HFF-Myc (cell line): ENCODE data around the gene IDH3G.

Experiments used
- DNase-seq: peaks from one replicate; pipeline ENCODE4 v3.0.0-alpha.2; 2011; ENCODE audit warnings: low read depth; ENCODE audit errors: extremely low read depth
- H3K4me3 ChIP-seq: replicated peaks from 2 replicates; pipeline ENCODE4 v1.5.1; 2011; ENCODE audit warnings: low read depth, mild to moderate bottlenecking, control low read depth, low read length
- TF ChIP-seq, protein P1 (sequence below): IDR thresholded peaks from 2 replicates; pipeline ENCODE4 v1.5.1; 2012; ENCODE audit warnings: mild to moderate bottlenecking, low read depth, low read length, control low read depth; ENCODE audit errors: missing control alignments

The IDH3G gene

DNA sequence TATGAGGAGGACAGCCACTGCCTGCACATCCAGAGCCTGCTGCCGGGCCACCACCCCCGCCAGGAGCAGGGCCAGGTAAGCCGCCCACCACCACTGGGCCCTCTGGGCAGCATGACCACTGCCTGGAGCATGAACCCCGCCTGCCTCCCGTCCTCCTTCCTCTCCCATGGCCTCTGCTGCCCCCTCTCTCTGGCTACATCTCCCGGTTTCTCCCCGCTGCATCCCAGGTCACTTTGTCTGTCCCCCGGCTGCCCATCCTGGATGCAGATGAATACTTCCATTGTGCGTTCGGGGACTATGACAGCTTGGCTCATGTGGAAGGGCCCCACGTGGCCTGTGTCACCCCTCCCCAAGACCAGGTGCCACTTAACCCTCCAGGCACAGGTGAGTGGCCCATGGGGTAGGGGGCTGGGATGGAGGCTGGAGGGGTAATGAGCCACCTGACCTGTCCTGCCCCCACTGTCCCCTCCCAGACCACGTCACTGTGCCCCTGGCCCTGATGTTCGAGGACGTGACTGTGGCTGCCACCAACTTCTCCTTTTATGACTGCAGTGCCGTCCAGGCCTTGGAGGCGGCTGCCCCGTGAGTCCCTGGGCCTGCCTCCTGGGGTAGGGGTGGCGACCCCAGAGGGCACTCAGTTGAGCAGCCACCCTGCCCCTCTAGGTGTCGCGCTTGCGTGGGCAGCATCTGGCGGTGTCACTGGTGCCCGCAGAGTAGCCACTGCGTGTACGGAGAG is 24.1 kb downstream of the IDH3G start:
- H3K4me3 ChIP-seq: no peak overlapping the region
- TF ChIP-seq, protein P1, sequence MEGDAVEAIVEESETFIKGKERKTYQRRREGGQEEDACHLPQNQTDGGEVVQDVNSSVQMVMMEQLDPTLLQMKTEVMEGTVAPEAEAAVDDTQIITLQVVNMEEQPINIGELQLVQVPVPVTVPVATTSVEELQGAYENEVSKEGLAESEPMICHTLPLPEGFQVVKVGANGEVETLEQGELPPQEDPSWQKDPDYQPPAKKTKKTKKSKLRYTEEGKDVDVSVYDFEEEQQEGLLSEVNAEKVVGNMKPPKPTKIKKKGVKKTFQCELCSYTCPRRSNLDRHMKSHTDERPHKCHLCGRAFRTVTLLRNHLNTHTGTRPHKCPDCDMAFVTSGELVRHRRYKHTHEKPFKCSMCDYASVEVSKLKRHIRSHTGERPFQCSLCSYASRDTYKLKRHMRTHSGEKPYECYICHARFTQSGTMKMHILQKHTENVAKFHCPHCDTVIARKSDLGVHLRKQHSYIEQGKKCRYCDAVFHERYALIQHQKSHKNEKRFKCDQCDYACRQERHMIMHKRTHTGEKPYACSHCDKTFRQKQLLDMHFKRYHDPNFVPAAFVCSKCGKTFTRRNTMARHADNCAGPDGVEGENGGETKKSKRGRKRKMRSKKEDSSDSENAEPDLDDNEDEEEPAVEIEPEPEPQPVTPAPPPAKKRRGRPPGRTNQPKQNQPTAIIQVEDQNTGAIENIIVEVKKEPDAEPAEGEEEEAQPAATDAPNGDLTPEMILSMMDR: no peak
- no peak for DNase-seq

DNA sequence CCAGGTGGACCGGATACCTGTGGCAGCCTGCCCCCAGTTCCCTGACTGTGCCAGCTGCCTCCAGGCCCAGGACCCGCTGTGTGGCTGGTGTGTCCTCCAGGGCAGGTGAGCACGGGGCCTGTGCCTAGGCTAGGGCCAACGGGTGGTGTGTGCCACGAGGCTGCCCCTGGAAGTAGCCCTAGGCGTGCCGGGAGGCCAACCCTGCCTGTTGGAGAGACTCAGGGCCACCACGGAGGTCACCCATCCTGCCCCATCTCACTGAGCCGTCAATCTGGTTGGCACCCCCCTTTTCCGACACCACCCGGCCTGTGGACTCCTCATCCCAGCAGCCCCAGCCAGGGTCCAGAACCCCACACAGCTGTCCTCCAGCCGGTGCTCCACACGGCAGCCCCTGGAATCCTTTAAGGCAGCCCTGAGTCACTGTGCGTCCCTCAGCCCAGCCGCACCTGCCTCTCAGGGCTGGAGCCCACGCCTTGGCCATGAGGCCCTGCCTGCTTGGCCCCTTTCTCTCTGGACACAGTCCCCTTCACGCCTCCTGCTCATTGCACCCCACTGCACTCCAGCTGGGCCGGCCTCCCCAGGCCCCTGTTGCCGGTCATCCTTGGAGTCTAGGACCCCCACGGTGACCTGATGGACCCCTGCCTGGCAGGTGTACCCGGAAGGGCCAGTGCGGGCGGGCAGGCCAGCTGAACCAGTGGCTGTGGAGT is 24.9 kb downstream of the IDH3G start:
- TF ChIP-seq, protein P1: no peak
- DNase-seq: no peak

DNA sequence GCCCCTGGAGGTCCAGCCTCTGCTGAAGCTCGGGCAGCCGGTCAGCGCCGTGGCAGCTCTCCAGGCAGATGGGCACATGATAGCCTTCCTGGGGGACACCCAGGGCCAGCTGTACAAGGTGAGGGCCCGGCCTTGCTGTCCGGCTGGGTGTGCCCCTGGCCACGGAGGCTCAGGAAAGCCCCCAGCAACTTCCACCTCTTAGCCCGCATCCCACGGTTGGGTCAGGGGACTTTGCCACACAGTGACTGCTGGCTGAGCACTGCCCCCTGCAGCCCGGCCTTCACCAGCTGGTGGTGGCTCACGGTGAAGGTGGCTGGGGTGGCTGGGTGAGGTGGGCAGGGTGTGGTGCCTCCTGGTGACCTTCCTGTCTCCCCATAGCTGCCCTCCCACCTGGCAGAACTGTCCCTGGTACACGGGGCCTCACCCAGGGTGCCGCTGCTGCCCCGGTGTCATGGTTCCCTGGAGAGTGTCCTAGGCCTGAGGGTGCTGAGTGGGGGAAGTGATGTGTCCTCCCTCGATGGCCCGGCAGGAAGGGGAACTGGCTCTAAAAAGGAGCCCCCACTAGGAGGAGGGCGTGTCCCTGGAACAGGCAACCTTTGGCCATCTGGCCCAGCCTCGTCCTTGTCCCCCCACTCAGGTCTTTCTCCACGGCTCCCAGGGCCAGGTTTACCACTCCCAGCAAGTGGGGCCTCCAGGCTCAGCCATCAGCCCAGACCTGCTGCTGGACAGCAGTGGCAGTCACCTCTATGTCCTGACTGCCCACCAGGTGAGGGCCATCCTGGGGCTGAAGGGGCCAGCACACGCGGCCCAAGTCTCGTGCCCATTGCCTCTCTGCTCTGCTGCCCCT is 25.6 kb downstream of the IDH3G start:
- no peak overlapping the region for H3K4me3 ChIP-seq
- no peak for DNase-seq
- TF ChIP-seq, protein P1: no peak

More for the DNA sequence above, 24.9 kb downstream of the IDH3G start:
- no peak overlapping the region for H3K4me3 ChIP-seq

DNA sequence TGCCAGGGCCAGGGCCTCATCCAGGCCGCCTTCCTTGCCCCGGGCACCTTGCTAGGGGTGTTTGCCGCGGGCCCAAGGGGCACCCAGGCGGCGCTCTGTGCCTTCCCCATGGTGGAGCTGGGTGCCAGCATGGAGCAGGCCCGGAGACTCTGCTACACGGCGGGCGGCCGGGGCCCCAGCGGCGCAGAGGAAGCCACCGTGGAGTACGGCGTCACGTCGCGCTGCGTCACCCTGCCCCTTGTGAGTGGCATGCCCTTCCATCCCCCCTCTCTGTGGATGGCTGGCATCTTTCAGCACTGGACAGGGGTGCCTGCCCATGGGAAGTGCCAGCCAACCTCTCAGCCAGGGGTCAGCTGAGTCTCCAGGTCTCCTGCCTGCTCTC is 26.5 kb downstream of the IDH3G start:
- H3K4me3 ChIP-seq: no peak overlapping the region
- no peak for DNase-seq
- TF ChIP-seq, protein P1: no peak

DNA sequence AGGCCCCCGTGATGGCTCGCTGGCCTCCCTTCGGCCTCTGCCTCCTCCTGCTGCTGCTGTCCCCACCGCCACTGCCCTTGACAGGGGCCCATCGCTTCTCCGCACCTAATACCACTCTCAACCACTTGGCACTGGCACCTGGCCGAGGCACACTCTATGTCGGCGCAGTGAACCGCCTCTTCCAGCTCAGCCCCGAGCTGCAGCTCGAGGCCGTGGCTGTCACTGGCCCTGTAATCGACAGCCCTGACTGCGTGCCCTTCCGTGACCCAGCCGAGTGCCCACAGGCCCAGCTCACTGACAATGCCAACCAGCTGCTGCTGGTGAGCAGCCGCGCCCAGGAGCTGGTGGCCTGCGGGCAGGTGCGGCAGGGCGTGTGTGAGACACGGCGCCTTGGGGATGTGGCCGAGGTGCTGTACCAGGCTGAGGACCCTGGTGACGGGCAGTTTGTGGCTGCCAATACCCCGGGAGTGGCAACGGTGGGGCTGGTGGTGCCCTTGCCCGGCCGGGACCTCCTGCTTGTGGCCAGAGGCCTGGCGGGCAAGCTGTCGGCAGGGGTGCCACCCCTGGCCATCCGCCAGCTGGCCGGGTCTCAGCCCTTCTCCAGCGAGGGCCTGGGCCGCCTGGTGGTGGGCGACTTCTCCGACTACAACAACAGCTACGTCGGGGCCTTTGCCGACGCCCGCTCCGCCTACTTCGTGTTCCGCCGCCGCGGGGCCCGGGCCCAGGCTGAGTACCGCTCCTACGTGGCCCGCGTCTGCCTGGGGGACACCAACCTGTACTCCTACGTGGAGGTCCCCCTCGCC is 27.1 kb downstream of the IDH3G start:
- TF ChIP-seq, protein P1: no peak
- no peak overlapping the region for H3K4me3 ChIP-seq
- DNase-seq: no peak
